Retina (tissue), 1 donor: ENCODE data around the gene ALOX12.
A peak's percentile ranks its signal among the peaks of the same experiment; 100 is the strongest.

Source experiments
- DNase-seq: peaks from one replicate; pipeline ENCODE4 v3.0.0-alpha.2; 2016

Gene ALOX12

GRCh38 chr17:7003745-7004144 is 7.9 kb downstream of the ALOX12 start:
- DNase-seq = no peak

GRCh38 chr17:7004398-7005253 is 8.8 kb downstream of the ALOX12 start:
- peak; percentile 69 for DNase-seq

DNA sequence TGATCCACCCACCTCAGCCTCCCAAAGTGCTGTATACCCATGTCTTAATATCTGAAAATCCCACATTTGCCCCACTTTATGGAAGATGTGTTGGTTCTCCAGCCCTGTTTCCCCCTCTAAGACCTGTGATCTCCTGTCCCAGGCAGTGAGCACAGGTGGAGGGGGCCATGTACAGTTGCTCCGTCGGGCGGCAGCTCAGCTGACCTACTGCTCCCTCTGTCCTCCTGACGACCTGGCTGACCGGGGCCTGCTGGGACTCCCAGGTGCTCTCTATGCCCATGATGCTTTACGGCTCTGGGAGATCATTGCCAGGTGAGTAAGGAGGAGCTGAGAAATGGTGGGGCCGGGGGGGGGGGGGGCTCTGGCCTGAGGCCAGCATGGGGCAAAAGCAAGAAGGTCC is 9.9 kb downstream of the ALOX12 start:
- no peak for DNase-seq

- DNase-seq = no peak
Observed at GRCh38 chr17:7007143-7007542, 11.3 kb downstream of the ALOX12 start.

- no peak for DNase-seq
Observed at GRCh38 chr17:7010523-7010922, 14.7 kb downstream of the ALOX12 start.

GRCh38 chr17:7011415-7011814 is 15.6 kb downstream of the ALOX12 start:
- no peak for DNase-seq

DNA sequence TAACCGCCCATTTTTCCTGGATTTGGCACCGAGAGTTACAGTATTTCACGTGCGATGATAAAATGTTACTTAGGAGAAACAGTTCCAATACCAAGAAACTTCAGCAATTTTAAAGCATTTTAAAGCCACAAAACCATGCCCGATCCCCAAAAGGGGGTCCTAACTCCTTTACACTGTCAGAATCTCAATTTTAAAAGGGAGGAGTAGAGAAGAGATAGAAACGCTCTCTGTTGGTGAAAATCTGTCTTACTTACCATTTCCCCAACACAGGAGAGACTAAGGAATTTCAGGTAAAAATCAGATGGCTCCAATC is 16.0 kb downstream of the ALOX12 start:
- no peak for DNase-seq

- peak; percentile 94 for DNase-seq
Observed at GRCh38 chr17:7014261-7014994, 18.6 kb downstream of the ALOX12 start.

- no peak for DNase-seq
Observed at GRCh38 chr17:7014995-7015958, 19.4 kb downstream of the ALOX12 start.

DNA sequence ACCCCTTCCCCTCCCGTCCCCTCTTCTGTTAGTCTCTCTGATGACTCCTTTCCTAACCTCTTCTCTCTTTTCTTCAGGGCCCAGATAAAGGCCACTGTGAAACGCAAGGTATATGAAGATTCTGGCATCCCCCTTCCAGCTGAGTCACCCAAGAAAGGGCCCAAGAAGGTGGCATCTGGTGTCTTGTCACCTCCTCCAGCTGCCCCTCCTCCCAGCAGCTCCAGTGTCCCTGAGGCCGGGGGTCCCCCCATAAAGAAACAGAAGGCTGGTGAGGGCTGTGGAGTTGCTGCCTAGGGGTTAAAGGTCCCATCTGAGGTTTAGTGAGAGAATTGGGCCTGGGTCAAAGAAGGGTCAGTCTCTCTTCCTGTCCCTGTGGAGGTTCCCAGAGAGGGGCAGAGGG is 20.6 kb downstream of the ALOX12 start:
- no peak for DNase-seq

GRCh38 chr17:7016886-7017826 is 21.3 kb downstream of the ALOX12 start:
- DNase-seq = no peak

DNA sequence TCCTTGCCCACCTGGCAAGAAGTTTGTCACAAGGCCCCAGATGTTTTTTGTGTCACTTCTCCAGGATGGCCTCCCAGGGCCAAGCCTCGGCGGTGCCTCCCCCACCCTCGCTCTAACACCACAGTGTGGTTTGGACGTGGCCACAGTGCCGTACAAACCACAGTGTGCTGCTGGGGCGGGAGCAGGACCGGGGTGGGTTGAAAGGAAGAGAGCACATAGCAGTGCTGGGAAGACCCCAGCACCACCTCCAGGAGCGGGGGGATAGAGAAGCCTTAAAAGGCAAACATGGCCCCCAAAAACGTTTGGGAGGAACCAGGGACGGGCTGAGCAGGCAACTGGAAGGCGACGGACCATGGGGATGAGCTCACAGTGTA is 22.0 kb downstream of the ALOX12 start:
- no peak for DNase-seq

DNA sequence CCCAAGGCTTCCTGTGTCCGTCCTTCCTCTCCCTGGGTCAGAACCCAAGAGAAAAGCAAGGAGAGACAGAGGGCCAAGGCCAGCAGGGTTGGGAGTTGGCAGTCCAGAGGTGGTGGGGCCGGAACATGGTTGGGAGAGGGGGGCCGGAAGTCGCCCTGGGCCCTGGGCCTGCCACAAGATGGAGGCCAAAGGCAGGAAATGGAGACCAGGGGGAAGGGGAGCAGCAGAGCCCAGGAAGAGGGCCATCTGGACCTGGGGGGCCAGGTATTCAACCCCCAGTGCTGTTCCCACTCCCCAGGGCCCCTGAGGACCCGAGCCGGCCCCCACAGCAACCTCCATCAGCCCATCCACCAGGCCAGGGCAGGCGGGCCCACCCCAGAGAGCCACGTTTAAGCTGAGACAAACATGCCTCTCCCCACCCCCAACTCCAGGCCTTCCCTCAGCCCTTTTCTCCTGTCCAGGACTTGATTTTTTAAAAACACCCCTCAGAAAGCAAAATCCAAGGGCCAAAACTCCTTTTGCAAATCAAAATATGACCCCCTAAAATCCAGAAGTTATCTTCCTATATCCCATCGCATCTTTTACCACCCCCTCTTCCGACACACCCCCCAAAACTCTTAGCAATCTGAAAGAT is 22.6 kb downstream of the ALOX12 start:
- no peak for DNase-seq

GRCh38 chr17:7019367-7019766 is 23.5 kb downstream of the ALOX12 start:
- DNase-seq = no peak

GRCh38 chr17:7019839-7020519 is 24.1 kb downstream of the ALOX12 start:
- no peak for DNase-seq

GRCh38 chr17:7020894-7021664 is 25.2 kb downstream of the ALOX12 start:
- no peak for DNase-seq

GRCh38 chr17:7021993-7022778 is 26.3 kb downstream of the ALOX12 start:
- DNase-seq = peak; percentile 89

DNA sequence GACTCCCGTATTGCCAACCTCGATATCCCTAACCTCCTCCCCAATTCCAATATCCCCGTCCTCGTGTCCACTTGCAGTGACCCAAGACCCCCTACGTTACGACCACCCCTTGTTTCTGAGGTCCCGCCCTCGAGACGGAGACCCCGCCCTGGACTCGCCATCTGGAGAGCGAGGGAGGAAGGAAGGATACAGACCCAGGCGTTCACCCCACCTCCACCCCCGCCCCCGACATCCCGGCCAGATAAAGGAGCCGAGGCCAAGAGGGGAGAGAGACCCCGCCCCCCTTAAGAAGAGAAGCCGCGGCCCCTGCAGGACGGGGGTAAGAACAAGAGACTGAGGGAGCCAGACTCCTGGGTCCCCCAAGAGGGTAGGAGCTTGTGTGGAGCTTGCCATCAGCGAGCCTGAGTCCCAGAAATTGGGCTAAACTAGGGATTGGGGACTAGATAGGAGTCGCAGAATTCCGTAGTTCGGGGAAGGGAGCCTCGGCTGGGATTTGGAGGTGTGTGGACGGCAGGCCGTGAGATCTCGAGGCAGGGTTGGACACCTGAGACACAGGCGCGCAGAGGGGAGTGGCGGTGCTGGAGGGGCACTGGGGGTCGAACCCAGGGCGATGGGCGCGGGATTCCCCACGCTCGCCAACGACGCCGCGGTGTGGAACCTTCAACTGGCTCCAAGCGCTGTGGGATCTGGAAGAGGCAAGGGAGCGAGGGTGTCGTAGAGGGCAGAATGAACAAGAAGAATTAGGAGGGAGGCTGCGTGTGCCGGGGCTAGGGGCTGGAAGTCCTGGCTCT is 27.1 kb downstream of the ALOX12 start, which contains the start of gene BCL6B:
Gene BCL6B, plus strand, starts transcription at position 270 of the 791 bp plus-strand sequence. CDS start 622 bp downstream, outside the sequence.
- DNase-seq = no peak
